Fibroblast of lung (primary cell): ENCODE measurements around the gene SEMA3D. TPM values are rescaled to one million over a fixed set of nuclear protein-coding genes. Genes with fewer than 3 reads are reported as not detected.

Source experiments
- DNase-seq, 2 donors: peaks; one replicate each; pipeline versions ENCODE4 v3.0.0 to v3.0.0-alpha.2; 2010; ENCODE audit warnings: low read depth in 2 of 2
- H2AFZ ChIP-seq: 2 replicates; pipeline ENCODE4 v1.5.1; 2012; ENCODE audit warnings: low read length, control low read depth, inconsistent platforms
- H3K27ac ChIP-seq: 2 replicates; pipeline ENCODE4 v1.5.1; 2011; ENCODE audit warnings: low read length, control low read depth; ENCODE audit not compliant: insufficient read depth
- H3K27me3 ChIP-seq: 2 replicates; pipeline ENCODE4 v1.5.1; 2011; ENCODE audit warnings: mild to moderate bottlenecking, low read length; ENCODE audit not compliant: control insufficient read depth, insufficient read depth
- H3K36me3 ChIP-seq: 2 replicates; pipeline ENCODE4 v1.5.1; 2011; ENCODE audit warnings: low read length; ENCODE audit not compliant: control insufficient read depth, insufficient read depth
- H3K4me1 ChIP-seq: 2 replicates; pipeline ENCODE4 v1.5.1; 2011; ENCODE audit warnings: low read length; ENCODE audit not compliant: control insufficient read depth, insufficient read depth; ENCODE audit errors: extremely low read depth
- H3K4me2 ChIP-seq: 2 replicates; pipeline ENCODE4 v1.5.1; 2011; ENCODE audit warnings: low read length, control low read depth; ENCODE audit not compliant: insufficient read depth; ENCODE audit errors: extremely low read depth
- H3K4me3 ChIP-seq, 4 experiments: fragments of 200-600 bp in 1 of 4; sonication (generic) in 1 of 4; replicated peaks in 1 of 4; 2 replicates each; pipeline ENCODE4 v1.5.1; 2011 to 2016; ENCODE audit warnings: low read length in 4 of 4, low read depth in 3 of 4, mild to moderate bottlenecking in 3 of 4, control low read depth in 2 of 4, inconsistent platforms in 1 of 4, mixed read lengths in 1 of 4; ENCODE audit not compliant: insufficient read depth in 1 of 4; ENCODE audit errors: control extremely low read depth in 1 of 4
- H3K79me2 ChIP-seq: 2 replicates; pipeline ENCODE4 v1.5.1; 2012; ENCODE audit warnings: mild to moderate bottlenecking, low read length, inconsistent platforms; ENCODE audit not compliant: control insufficient read depth, insufficient read depth
- H3K9ac ChIP-seq: 2 replicates; pipeline ENCODE4 v1.5.1; 2011; ENCODE audit warnings: mild to moderate bottlenecking, low read length, control low read depth; ENCODE audit not compliant: insufficient read depth
- H3K9me3 ChIP-seq: 2 replicates; pipeline ENCODE4 v1.5.1; 2012; ENCODE audit warnings: low read depth, low read length; ENCODE audit not compliant: control insufficient read depth, insufficient read depth
- H4K20me1 ChIP-seq: 2 replicates; pipeline ENCODE4 v1.5.1; 2011; ENCODE audit warnings: low read length; ENCODE audit not compliant: control insufficient read depth, insufficient read depth; ENCODE audit errors: extremely low read depth
- EZH2 ChIP-seq: IDR thresholded peaks from 2 replicates; pipeline ENCODE4 v1.5.1; 2012; ENCODE audit warnings: low read length, control low read depth, mild to moderate bottlenecking; ENCODE audit errors: missing control alignments
- polyA plus RNA-seq, 2 donors: library from polyadenylated mRNA; depleted of rRNA in 1 of 2; stranded (reverse) in 1 of 2; unstranded in 1 of 2; fragments of >200 nt; gene quantifications; 2 replicates each; pipeline ENCODE4 v1.2.1, GENCODE V29; 2011 to 2012; ENCODE audit warnings: missing spikeins in 1 of 2
- total RNA-seq: library from RNA; depleted of rRNA; stranded (reverse); fragments of >200 nt; gene quantifications from 2 replicates; pipeline ENCODE4 v1.2.1, GENCODE V29; 2014
- TF ChIP-seq, protein P1 (sequence below), 2 donors: IDR thresholded peaks in 1 of 2; conservative IDR thresholded peaks in 1 of 2; 1 replicate in 1 of 2; 2 replicates in 1 of 2; pipeline ENCODE4 v1.5.1; 2011 to 2012; ENCODE audit warnings: low read length in 2 of 2, control low read depth in 1 of 2, inconsistent platforms in 1 of 2, low read depth in 1 of 2, mild to moderate bottlenecking in 1 of 2

The SEMA3D gene
- total and polyA plus RNA-seq, 2 donors (not counting 1 experiment from before 2014, with no cell fraction given), result 4.1 to 4.6 TPM

DNA sequence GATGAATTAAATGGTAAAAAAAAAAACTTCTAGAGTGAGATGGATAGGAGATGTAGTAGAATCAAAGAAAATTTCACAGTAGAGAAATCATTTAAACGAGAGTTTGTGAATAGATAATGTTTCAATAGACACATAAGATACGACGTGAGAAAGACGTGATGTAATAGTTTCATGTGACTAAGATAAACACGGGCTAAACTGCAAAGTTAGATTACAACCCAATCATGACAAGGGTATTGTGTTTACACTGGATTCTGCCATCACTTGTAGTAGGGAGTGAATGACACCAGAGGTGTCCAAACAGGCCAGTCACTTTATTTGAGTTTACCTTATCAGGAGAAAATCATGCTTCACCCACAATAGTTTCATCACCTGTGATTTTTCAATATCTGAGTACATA, 21.6 kb downstream of the SEMA3D start:
- H3K4me3 ChIP-seq, result no peak overlapping the region
- no peaks in the 10 kb centered on the region for H4K20me1 ChIP-seq
- H3K36me3 ChIP-seq, result no peaks in the 10 kb centered on the region
- DNase-seq, result no peak
- no peaks in the 10 kb centered on the region for H3K79me2 ChIP-seq
- H2AFZ ChIP-seq, result no peak overlapping the region
- no peak overlapping the region for H3K27ac ChIP-seq
- H3K9ac ChIP-seq, result no peak overlapping the region
- H3K4me2 ChIP-seq, result no peak overlapping the region
- peaks cover 2% of the 10 kb centered on the region for H3K4me1 ChIP-seq
- no peaks in the 10 kb centered on the region for H3K9me3 ChIP-seq
- TF ChIP-seq EZH2, result no peak
- TF ChIP-seq, protein P1, sequence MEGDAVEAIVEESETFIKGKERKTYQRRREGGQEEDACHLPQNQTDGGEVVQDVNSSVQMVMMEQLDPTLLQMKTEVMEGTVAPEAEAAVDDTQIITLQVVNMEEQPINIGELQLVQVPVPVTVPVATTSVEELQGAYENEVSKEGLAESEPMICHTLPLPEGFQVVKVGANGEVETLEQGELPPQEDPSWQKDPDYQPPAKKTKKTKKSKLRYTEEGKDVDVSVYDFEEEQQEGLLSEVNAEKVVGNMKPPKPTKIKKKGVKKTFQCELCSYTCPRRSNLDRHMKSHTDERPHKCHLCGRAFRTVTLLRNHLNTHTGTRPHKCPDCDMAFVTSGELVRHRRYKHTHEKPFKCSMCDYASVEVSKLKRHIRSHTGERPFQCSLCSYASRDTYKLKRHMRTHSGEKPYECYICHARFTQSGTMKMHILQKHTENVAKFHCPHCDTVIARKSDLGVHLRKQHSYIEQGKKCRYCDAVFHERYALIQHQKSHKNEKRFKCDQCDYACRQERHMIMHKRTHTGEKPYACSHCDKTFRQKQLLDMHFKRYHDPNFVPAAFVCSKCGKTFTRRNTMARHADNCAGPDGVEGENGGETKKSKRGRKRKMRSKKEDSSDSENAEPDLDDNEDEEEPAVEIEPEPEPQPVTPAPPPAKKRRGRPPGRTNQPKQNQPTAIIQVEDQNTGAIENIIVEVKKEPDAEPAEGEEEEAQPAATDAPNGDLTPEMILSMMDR (conservative IDR thresholded peaks at IDR 0.05 in 1 of 2, IDR thresholded peaks at IDR 0.05 in 1 of 2; ENCODE audit: low read depth in 1 of 2, low read length in 2 of 2), result no peak
- H3K27me3 ChIP-seq, result no peaks in the 10 kb centered on the region

- Histone ChIP-seq H3K9ac (no peak overlapping the region), H3K27me3 (no peaks in the 10 kb centered on the region), H4K20me1 (no peaks in the 10 kb centered on the region), H3K4me2 (no peak overlapping the region), H3K4me1 (peaks cover 2% of the 10 kb centered on the region), H2AFZ (no peak overlapping the region), H3K27ac (no peak overlapping the region), H3K9me3 (no peaks in the 10 kb centered on the region), H3K4me3 (no peak overlapping the region), H3K79me2 (no peaks in the 10 kb centered on the region), H3K36me3 (no peaks in the 10 kb centered on the region)
- TF ChIP-seq EZH2, result no peak
- TF ChIP-seq, protein P1 (conservative IDR thresholded peaks at IDR 0.05 in 1 of 2, IDR thresholded peaks at IDR 0.05 in 1 of 2; ENCODE audit: low read depth in 1 of 2, low read length in 2 of 2), result no peak
- DNase-seq, result no peak
These were observed 22.5 kb downstream of the SEMA3D start for GRCh38 chr7:85164376-85164775.

DNA sequence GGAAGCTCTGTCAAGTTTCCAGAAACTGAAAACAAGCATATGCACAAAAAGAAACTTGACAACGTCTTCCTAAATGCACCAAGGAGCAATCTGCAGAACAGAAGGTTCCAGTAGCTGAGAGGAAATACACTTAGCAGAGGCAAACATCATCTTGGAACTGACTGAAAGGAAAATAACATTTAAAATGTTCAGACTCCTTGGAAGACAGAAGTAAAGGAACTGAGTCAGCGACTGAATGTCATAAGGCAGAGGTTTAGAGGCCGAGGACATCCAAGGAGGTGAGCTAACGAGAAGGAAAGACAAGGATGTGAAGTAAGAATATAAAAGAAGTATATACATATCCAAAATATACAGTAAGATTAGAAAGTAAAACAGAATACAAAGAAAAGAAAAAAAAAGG, 24.1 kb downstream of the SEMA3D start:
- Histone ChIP-seq H3K4me2 (peak overlapping the region; percentile 58), H3K4me1 (peaks cover 2% of the 10 kb centered on the region), H3K36me3 (no peaks in the 10 kb centered on the region), H3K9ac (no peak overlapping the region), H3K27me3 (no peaks in the 10 kb centered on the region), H3K79me2 (no peaks in the 10 kb centered on the region), H2AFZ (peak overlapping the region; percentile 52), H3K9me3 (no peaks in the 10 kb centered on the region), H3K4me3 (peak overlapping the region in 2 of 4 experiments; percentile 10 to 16), H4K20me1 (no peaks in the 10 kb centered on the region), H3K27ac (no peak overlapping the region)
- DNase-seq, result peak; percentile 11 to 29
- TF ChIP-seq, protein P1 (conservative IDR thresholded peaks at IDR 0.05 in 1 of 2, IDR thresholded peaks at IDR 0.05 in 1 of 2; ENCODE audit: low read depth in 1 of 2, low read length in 2 of 2), result no peak
- no peak for TF ChIP-seq EZH2
